GM18858 (cell line): ENCODE results near the gene SYNGR2.
A peak's percentile ranks its signal among the peaks of the same experiment; 100 is the strongest.

Experiments
- ATAC-seq: cut with Tn5 transposase; IDR thresholded peaks from one replicate; pipeline ENCODE4 v1.9.1; 2021; ENCODE audit not compliant: unreplicated experiment

SYNGR2 gene

DNA sequence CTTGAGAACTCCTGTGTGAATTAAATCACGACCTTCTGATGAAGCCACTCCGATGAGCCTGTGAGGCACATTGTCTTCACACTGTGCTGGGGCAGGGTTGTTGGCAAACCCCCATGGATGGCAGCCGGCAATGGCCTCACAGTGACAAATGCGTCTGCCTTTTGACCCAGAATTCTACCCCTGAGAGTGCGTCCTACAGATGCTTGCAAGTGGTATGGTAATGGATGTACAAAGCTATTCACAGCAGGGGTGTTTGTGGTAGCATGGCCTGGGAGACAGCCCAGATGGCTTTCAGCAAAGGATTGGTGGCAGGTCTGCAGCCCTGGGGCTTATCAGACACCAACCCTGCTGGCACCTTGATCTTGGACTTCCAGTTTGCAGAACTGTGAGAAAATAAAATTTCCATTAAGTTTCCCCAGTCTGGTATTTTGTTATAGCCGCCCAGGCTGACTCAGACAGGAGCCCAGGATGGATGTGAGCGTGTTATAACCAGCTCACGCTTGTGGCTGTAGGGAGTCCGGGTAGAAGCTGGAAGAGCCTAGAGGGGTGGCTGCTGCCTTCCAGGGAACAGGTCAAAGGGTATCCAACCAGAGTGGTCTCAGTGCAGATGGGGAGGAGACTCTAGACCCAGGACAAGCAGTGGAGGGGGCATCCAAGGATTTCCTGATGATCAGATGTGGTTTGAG, 28.9 kb downstream of the SYNGR2 start:
- no peak for ATAC-seq

DNA sequence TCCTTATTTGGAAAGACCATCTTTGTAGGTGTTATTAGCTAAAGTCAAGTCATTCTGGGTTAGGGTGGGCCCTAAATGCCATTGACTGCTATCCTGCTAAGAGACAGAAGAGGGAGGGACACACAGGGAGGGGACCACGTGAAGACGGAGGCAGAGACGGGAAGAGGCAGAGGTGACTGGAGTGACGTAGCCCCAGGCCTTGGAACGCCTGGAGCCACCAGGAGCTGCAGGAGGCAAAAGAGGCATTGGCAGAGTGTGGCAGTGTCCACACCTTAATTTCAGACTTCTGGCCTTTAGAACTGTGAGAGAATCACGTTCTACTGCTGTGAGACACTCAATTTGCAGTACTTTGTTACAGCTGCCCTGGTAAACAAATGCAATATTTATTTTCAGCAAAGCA, 32.1 kb downstream of the SYNGR2 start:
- ATAC-seq: no peak

DNA sequence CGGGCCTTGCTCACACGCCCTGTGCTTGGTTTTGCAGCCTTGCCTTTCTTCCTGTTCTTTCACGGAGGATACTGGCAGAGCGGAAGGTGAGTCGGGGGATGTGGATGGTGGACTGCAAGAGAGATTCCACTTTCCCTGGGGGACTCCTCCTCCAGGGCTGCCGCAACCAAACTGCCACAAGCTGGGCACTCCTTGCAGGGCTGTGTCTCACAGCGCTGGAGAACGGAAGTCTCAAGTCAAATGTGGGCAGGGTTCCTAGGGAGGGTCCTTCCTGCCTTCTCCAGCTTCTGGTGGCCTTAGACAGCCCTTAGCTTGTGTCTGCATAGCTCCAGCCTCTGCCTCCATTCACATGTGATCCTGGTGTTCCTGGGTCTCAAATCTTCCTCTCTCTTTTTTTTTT, 34.3 kb downstream of the SYNGR2 start:
- ATAC-seq: no peak

GRCh38 chr17:78204387-78205123, 36.2 kb downstream of the SYNGR2 start:
- no peak for ATAC-seq

- ATAC-seq: no peak
Observed at GRCh38 chr17:78205124-78205775, 36.9 kb downstream of the SYNGR2 start.

DNA sequence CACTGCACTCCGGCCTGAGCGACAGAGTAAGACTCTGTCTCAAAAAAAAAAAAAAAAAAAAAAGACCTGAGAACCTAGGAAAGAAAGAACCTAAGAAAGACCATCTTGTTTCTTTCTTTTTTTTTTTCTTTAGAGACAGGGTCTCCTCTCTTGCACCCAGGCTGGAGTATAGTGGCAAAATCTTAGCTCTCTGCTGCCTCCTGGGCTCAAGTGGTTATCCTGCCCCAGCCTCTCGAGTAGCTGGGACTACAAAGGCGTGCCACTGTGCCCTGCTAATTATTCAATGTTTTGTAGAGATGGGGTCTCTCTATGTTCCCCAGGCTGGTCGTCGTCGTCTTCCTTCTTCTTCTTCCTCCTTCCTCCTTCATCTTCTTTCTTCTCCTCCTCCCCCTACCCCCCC, 37.9 kb downstream of the SYNGR2 start:
- ATAC-seq: no peak

GRCh38 chr17:78208486-78208885, 40.1 kb downstream of the SYNGR2 start:
- no peak for ATAC-seq

DNA sequence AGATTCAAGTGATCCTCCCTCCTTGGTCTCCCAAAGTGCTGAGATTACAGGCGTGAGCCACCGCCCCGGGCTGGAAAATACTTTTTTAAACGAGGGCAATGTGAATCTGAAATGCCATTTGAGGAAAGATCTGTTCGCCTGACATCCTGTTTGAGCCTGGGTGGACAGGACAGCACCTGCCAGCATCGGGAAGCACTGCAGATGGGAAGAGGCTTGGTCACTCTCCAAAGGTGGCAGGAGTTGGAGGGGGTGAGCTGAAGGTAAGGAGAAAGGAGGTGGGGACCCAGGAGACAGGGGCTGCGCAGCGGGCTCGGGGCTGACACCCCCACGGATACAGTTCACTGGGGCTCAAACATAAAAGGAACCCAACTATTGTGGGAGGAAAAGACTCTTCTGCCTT, 41.7 kb downstream of the SYNGR2 start:
- ATAC-seq: no peak

DNA sequence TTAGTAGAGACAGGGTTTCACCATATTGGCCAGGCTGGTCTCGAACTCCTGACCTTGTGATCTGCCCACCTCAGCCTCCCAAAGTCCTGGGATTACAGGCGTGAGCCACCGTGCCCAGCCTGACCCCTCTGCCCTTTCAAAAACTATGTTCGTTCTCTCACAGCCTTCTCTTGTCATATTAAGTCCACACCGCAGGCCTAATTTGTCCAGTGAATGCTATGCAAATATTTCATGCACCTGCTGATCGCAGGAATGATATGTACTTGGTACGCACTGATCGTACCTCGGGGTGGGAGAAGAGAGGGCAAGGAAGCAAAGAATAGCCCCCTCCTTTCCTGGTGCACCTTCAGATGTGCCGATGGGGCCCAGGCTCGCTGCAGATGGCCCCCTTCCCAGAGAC, 42.7 kb downstream of the SYNGR2 start:
- no peak for ATAC-seq

GRCh38 chr17:78214016-78214705, 45.8 kb downstream of the SYNGR2 start, which contains the start of gene BIRC5:
TSS of gene BIRC5 (plus strand) at chr17:78214253. CDS start at chr17:78214317, 64 bp downstream.
- peak; percentile 44 for ATAC-seq

DNA sequence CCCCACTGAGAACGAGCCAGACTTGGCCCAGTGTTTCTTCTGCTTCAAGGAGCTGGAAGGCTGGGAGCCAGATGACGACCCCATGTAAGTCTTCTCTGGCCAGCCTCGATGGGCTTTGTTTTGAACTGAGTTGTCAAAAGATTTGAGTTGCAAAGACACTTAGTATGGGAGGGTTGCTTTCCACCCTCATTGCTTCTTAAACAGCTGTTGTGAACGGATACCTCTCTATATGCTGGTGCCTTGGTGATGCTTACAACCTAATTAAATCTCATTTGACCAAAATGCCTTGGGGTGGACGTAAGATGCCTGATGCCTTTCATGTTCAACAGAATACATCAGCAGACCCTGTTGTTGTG, 46.3 kb downstream of the SYNGR2 start:
- ATAC-seq: no peak

DNA sequence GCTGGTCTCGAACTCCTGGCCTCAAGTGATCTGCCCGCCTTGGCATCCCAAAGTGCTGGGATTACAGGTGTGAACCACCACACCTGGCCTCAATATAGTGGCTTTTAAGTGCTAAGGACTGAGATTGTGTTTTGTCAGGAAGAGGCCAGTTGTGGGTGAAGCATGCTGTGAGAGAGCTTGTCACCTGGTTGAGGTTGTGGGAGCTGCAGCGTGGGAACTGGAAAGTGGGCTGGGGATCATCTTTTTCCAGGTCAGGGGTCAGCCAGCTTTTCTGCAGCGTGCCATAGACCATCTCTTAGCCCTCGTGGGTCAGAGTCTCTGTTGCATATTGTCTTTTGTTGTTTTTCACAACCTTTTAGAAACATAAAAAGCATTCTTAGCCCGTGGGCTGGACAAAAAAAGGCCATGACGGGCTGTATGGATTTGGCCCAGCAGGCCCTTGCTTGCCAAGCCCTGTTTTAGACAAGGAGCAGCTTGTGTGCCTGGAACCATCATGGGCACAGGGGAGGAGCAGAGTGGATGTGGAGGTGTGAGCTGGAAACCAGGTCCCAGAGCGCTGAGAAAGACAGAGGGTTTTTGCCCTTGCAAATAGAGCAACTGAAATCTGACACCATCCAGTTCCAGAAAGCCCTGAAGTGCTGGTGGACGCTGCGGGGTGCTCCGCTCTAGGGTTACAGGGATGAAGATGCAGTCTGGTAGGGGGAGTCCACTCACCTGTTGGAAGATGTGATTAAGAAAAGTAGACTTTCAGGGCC, 51.2 kb downstream of the SYNGR2 start:
- ATAC-seq: no peak
